ENCODE data around the gene TNS3. TPM values are rescaled to one million over a fixed set of nuclear protein-coding genes. Genes with fewer than 3 reads are reported as not detected.

Gene TNS3
- total and polyA plus RNA-seq, 2 of the 13 experiments (the other 11 are each of a cell fraction or from before 2014, with no cell fraction given) = 52.9 to 55.7 TPM

DNA sequence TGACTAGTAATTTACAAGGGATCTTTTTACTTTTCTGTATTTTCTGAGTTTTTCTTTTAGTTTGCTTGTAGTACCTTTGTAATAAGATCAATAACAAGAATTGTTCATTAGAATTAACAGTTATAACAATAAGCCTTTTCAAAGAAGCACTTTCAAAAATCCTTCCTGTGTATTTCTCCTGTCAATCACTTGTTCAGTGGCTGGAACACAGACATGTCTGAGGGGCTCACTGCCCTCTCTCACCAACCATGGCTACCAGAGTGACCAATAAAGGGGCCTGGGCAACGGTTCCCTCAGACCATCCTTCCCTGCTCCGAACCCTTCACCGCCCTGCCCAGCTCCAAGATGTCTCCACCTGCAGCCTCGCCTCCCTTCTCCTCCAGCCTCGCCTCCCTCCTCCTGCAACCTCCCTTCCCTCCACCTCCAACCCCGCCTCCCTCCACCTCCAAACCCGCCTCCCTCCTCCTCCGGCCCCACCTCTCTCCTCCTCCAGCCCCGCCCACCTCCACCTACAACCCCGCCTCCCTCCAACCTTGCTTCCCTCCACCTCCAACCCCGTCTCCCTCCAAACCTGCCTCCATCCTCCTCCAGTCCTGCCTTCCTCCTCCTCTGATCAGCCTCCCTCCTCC is 353.4 kb downstream of the TNS3 start (continued):
- TF ChIP-seq TBP (CRISPR knock-in tag; IDR thresholded peaks at IDR 0.05) (no peak), YEATS4 (CRISPR knock-in tag; IDR thresholded peaks at IDR 0.05; ENCODE audit: borderline replicate concordance) (no peak), RAD51 (IDR thresholded peaks at IDR 0.05; ENCODE audit: borderline replicate concordance) (no peak), PREB (CRISPR knock-in tag; IDR thresholded peaks at IDR 0.05) (no peak), ZNF446 (CRISPR knock-in tag; IDR thresholded peaks at IDR 0.05) (no peak)

DNA sequence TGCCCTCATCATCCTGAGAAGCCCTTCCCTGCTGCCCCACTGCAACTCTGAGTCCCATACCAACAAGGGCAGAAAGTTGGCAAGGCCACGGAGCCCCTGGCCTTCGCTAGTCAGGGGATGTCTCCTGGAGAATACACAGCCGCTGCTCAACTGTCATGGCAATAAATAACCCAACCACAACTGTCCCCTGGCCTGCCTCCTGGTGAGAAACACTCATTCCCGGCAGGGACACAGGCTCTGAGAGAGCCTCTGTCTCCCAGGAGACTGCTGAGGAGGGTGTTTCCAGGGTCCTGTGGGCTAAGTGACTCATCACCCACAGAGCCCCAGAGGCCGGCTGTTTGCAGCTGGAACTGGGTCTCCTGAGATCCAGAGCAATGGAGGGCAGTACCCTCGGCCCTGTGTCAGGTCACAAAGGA is 354.1 kb downstream of the TNS3 start:
- no peak overlapping the region for H2AFZ ChIP-seq (ENCODE audit: low read length)
- FAIRE-seq = no peak
- no peaks in the 10 kb centered on the region for H3K9me3 ChIP-seq (ENCODE audit: low read length)
- no peak for DNase-seq (ENCODE audit: low spot score)
- no peak overlapping the region for H3K27ac ChIP-seq (ENCODE audit: extremely low read length, insufficient read depth, low read length)
- H3K4me2 ChIP-seq (ENCODE audit: low read depth, low read length) = no peak overlapping the region
- in situ Hi-C loops (cut with HindIII; ENCODE audit: extremely low pct_ligation_motif_present, low pct_unique_long_range_greater_than_20kb) = no loop called here
- no TSS peak for BruUV-seq (replicated peaks)
- CTCF ChIA-PET (ENCODE audit: low intra/inter-chr PET ratio, low total read pairs) = no interaction called here
- peaks cover 2 to 9% of the 10 kb centered on the region in 2 experiments; a peak in 1 of 5 replicates for H3K27me3 ChIP-seq (ENCODE audit: control insufficient read depth in 1 of 2, insufficient read depth in 2 of 2, low read length in 2 of 2)
- H3K4me1 ChIP-seq (ENCODE audit: insufficient read depth, low read length) = no peaks in the 10 kb centered on the region
- intact Hi-C loops (cut with micrococcal nuclease; ENCODE audit: unreplicated experiment) = no loop called here
- ATAC-seq = no peak; the same call in 2 of the 3 replicates
- H3K9ac ChIP-seq (ENCODE audit: insufficient read depth, low read depth, low read length) = no peak overlapping the region
- no peaks in the 10 kb centered on the region for H3K79me2 ChIP-seq (ENCODE audit: insufficient read depth, low read length)
- no peaks in the 10 kb centered on the region for H3K36me3 ChIP-seq (replicated peaks in 1 of 2; ENCODE audit: control insufficient read depth in 1 of 2, insufficient read depth in 2 of 2, low read length in 2 of 2)
- WGBS (ENCODE audit: low lambda C conversion rate) = 0% methylated on average over 4 of the region's 6 CpGs
- no peak overlapping the region for H3K4me3 ChIP-seq (replicated peaks in 1 of 3; ENCODE audit: insufficient read depth in 1 of 3, low read depth in 2 of 3, low read length in 3 of 3)
- POLR2A ChIA-PET = no interaction called here
- H4K20me1 ChIP-seq (ENCODE audit: insufficient read depth, low read length) = no peaks in the 10 kb centered on the region
- TF ChIP-seq ZNF318 (CRISPR knock-in tag; IDR thresholded peaks at IDR 0.05) (no peak), ZBTB38 (CRISPR knock-in tag; IDR thresholded peaks at IDR 0.05) (no peak), GABPA (IDR thresholded peaks at IDR 0.05; ENCODE audit: low read depth, low read length) (no peak), GABPA (CRISPR knock-in tag; IDR thresholded peaks at IDR 0.05; ENCODE audit: low read depth) (no peak), MZF1 (CRISPR knock-in tag; IDR thresholded peaks at IDR 0.05; ENCODE audit: borderline replicate concordance) (no peak), ZNF567 (CRISPR knock-in tag; IDR thresholded peaks at IDR 0.05; ENCODE audit: borderline replicate concordance) (no peak), TAF1 (CRISPR knock-in tag; IDR thresholded peaks at IDR 0.05) (no peak), ZNF598 (CRISPR knock-in tag; IDR thresholded peaks at IDR 0.05; ENCODE audit: borderline replicate concordance) (no peak)
- TF ChIP-seq, protein P1, sequence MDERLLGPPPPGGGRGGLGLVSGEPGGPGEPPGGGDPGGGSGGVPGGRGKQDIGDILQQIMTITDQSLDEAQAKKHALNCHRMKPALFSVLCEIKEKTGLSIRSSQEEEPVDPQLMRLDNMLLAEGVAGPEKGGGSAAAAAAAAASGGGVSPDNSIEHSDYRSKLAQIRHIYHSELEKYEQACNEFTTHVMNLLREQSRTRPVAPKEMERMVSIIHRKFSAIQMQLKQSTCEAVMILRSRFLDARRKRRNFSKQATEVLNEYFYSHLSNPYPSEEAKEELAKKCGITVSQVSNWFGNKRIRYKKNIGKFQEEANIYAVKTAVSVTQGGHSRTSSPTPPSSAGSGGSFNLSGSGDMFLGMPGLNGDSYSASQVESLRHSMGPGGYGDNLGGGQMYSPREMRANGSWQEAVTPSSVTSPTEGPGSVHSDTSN (CRISPR knock-in tag; IDR thresholded peaks at IDR 0.05) = no peak

Measured in HepG2 (cell line).